HG03521 (cell line): Measurements from ENCODE around the gene PDGFRA.

Experiments used
- ATAC-seq: cut with Tn5 transposase; IDR thresholded peaks from one replicate; pipeline ENCODE4 v1.9.1; 2021; ENCODE audit warnings: mild to moderate bottlenecking, moderate library complexity; ENCODE audit not compliant: unreplicated experiment

The PDGFRA gene

DNA sequence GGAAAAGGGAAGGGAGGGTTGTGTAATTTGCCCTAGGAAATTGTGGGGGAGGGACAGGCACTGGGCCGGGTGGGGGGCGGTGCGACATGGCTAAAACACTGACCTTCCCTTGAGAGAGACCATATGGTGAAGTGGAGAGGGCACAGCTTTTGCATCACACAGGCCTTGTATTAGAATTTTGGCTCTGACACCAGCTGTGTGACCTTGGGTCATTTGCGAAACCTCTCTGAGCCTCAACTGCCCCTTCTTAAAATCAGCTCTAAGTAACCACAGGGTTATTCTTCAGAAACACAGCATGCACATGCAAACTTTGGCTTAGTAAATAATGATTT, 25.8 kb downstream of the PDGFRA start:
- ATAC-seq = no peak

DNA sequence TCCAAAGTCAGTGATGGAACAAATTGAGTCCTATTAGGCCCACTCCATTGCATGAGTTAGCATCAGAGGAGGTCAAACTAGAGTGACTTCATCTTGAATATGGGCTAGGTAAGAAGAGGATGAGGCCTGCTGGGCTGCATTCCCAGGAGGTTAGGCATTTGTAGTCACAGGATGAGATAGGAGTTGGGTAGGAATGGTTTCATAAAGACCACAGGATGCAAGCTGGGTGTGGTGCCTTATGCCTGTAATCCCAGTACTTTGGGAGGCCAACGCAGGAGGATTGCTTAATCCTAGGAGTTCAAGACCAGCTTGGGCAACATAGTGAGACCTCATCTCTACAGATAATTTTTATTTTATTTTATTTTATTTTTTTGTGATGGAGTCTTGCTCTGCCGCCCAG, 26.8 kb downstream of the PDGFRA start:
- ATAC-seq = no peak

DNA sequence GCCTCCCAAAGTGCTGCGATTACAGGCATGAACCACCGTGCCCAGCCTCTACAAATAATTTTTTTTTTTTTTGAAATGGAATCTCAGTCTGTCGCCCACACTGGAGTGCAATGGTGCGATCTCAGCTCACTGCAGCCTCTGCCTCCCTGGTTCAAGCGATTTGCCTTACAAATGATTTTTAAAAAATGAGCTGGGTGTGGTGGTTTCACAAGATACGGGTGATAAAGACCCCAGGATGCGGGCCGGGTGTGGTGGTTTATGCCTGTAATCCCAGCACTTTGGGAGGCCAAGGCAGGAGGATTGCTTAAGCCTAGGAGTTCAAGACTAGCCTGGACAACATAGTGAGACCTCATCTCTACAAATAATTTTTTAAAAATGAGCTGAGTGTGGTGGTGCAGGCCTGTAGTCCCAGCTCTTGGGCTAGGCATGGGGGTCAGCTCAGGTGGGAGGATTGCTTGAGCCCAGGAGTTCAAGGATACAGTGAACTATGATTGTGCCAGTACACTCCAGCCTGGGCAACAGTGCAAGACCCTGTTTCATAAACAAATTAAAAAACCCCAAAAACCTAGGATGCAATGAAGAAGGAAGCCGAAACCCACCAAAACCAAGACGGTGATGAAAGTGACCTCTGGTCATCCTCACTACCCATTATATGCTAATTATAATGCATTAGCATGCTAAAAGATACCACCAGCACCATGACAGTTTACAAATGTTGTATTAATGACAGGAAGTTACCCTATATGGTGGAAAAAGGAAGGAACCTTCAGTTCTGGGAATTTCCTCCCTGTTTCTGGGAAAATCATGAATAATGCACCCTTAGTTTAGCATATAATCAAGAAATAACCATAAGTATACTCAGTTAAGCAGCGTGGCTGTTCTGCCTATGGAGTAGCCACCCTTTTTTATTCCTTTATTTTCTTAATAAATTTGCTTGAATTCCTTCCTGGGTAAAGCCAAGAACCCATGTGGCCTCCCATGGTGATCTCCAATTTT, 27.7 kb downstream of the PDGFRA start:
- no peak for ATAC-seq

DNA sequence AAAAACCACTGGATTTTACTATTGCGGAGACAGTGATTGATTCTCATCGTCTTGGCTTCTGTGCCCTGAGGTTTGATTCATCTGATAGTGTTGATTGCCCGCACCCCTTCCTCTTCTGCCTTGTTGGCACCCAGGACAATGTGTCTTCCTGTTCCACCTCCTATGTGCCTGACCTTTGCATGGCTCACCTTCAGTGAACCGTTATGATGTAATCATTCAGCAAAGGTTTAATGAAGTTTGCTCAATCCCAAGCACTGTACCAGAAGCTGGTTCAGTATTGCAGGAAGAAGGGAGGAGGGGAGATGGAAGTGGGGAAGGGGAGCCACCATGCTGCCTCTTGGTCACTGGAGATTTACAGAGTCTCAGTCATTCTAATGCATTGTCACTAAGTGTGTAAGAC, 36.3 kb downstream of the PDGFRA start:
- no peak for ATAC-seq

DNA sequence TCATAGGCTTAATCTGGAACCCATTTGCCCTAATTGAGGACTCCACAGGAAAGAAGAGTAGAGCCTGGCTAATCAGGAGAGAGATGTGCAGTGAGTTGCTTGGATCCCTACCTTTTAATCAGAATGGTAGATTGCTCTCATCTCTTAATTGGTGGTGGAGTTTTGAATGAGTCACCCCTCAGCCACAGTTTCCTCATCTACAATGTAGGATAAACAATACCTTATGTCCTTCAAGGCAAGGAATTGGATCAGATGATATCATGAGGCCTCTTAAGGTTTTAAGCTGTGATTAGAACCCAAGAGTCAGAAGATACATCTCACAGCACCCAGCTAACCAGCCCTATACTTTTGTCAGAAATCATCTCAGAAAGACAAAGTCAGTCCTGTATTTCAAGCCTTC, 39.1 kb downstream of the PDGFRA start:
- no peak for ATAC-seq

DNA sequence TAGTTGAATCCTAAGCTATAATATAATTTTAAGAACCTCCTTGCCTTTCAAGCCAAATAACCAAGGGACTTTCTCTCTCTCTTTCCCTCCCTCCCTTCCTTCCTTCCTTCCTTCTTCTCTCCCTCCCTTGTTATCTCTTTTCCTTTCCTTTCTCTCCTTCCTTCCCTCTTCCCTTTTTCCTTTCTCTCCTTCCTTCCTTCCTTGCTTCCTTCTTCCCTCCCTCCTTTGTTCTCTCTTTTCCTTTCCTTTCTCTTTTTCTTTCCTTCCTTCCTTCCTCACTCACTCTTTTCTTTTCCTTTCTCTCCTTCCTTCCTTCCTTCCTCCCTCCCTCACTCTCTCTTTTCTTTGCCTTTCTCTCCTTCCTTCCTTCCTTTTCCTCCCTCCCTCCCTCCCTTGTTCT, 42.4 kb downstream of the PDGFRA start:
- no peak for ATAC-seq

DNA sequence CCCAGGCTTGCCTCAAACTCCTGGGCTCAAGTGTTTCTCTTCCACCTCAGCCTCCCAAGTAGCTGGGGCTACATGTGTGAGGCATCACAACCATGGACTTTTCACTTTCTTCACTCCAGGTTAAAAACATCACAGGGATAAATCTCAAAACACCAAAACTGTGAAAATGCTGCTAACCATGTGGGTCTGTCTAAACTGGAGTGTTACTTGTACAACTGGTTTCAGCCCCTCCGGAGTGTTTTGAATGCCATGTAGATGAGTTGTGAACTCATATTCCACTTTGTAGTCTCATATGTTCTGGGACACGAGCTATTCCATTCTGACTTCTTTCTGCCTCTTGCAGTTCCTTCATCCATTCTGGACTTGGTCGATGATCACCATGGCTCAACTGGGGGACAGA, 43.0 kb downstream of the PDGFRA start:
- ATAC-seq = no peak

DNA sequence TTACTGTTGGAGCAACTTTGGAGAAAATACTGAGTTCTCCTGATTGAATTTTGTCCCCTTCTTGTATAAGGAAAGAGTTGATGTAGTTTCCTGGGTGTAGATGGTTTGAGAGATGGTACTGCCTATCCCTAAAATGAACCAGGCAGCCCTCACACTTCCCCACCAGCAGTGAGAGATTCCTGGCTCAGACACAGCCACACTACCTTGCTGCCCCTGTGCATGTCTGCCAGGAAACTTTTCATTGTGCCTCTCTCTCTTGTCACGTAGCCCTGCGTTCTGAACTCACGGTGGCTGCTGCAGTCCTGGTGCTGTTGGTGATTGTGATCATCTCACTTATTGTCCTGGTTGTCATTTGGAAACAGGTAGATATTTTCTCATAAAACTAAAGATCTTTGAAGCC, 45.2 kb downstream of the PDGFRA start:
- no peak for ATAC-seq

DNA sequence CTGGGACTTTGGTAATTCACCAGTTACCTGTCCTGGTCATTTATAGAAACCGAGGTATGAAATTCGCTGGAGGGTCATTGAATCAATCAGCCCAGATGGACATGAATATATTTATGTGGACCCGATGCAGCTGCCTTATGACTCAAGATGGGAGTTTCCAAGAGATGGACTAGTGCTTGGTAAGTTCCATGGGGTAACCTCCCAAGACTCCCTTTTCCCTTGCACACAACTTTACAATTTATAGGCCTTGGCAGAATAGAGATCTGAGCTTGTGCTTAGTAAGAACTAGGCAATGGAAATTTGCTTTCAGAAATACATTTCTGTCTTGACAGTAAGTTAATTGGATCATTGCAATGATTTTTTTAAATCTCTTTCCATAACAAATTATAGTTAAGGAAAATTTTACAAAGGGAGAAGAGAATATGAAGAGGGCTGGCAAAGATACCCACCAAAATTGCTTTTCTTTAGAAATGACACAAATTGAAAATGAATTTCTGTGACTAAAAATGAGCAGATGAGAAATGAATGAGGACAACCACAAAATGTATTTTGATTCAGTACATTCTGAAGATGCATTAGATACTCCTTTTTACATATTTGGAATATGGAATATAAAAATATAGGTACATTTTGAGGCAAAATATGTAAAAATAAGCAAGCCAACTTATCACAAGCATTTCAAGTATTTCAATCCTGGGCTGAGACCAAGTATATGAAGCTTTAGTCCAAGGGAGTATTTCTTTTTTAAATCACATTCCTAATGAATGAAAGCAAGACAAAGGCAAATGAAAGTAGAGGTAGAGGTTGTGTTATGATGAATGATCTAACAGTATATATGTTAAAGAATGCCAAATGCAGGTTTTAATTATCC, 45.9 kb downstream of the PDGFRA start:
- ATAC-seq = no peak

DNA sequence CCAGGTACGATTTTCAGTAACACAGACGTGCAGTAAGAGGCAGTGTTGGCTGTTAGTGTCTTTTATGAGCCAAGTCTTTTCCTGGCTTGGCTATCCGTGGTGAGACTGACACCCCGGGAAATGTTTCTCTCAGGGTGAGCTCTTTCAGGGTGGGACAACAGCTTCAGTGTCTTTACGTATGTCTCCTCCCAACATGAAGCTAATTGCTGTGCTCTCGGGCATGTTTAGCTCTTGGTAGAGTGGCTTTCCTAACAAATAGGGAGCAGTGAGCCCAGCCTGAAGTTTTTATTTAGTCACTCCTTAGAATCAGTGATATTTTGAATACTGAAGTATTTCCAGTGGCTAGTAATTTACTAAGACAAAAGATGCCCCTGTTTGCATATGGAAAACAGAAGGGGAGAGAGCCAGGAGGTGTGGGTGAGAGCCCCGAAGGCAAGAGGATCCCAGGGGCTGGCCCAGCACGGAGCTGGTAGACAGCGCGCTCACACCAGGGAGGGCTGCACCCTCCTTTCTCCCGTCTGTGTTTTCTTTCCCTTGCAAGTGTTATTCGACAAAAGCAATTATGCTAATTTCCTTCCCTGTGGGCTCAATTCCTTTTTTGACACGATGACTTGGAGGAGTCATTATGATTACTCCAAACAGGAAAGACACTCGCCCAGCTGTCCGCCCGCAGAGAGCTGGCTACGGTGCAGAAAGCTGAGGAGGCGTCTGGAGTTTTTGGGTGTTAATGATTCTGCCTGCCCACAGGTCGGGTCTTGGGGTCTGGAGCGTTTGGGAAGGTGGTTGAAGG, 47.7 kb downstream of the PDGFRA start:
- no peak for ATAC-seq

DNA sequence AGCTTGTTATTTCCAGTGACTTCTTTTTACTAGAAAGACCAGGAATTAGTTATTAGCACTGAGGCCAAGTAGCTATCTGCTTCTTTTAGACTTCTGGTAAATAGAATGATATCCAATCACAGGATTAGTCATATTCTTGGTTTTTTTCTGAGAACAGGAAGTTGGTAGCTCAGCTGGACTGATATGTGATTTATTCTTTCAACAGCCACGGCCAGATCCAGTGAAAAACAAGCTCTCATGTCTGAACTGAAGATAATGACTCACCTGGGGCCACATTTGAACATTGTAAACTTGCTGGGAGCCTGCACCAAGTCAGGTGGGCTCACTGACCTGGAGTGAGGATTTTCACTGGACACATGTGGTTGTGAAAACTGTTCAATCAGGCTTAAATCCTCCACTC, 48.6 kb downstream of the PDGFRA start:
- no peak for ATAC-seq

DNA sequence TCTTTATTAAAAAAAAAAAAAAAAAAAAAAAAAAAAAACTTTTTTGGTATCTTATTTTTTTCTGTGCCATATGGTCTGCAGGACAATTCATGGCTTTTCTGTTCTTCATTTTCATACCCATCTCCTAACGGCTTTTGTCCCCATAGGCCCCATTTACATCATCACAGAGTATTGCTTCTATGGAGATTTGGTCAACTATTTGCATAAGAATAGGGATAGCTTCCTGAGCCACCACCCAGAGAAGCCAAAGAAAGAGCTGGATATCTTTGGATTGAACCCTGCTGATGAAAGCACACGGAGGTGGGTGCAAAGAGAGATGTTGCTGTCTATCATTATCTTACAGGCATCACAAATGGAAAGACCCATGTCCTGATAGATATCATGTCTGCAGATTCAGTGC, 49.1 kb downstream of the PDGFRA start:
- no peak for ATAC-seq

DNA sequence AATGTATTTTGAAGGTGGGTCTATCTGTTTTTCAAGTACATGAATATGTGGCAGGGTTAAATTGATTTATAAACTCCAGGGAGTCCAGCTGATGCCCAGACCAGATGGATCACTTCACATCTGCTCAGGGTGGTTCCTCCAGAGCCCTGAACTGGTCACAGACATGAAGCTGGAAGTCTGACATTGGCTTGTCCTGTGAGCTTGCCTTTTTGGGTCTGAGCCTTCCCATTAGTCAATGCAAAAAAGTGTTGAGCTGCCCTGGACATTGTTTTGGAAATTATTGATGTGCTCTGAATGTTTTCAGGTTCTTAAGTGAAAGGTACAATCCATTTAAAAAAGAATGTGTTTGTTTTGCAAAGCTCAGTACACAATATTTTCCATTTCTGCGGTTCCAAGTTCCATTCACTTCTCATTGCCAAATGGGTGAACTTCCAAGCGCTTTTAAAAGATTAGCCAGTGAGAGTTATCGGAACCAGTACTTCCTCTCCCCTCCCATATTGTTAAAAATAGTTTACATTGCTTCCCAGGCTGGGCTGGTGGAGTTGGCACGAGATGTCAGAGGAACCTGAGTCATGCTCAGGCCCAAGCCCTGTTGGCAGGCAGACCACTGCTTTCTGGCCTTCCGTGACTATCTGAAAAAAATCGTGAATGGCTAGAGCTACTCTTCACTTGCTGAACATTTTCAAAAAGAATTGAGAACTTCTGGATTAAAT, 52.1 kb downstream of the PDGFRA start:
- ATAC-seq = no peak

DNA sequence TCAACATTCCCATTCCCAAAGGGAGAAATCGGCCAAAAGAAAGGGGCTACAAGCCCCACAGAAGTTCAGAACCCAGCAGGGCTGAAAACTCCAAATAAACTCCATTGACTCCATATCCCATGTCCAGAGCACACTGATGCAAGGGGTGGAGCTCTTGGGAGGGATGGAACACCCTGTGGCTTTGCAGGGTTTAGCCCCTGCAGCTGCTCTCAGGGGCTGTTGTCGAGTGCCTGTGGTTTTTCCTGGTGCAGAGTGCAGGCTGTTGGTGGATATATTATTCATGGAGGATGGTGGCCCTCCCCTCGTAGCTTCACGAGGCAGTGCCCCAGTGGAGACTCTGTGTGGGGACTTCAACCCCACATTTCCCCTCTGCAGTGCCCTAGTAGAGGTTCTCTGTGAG, 53.7 kb downstream of the PDGFRA start:
- no peak for ATAC-seq

DNA sequence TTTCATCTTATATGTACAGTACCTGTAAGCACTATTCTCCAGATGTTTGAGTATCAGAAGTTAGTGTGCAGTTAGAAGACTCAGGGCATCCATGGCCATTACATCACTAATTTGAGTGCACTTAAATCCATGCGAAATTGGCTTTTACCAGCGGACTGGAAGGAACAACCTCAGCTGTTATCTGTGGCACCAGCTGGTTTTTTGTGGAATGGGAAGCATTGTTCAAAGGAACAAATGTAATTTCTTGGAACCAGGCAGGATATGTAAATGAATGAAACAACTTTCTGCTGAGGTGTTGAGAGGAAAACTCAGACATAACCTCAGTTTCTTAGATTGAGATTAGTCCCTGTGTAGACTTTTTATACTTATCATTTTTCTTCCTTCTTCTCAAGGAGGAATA, 60.2 kb downstream of the PDGFRA start:
- ATAC-seq = no peak

DNA sequence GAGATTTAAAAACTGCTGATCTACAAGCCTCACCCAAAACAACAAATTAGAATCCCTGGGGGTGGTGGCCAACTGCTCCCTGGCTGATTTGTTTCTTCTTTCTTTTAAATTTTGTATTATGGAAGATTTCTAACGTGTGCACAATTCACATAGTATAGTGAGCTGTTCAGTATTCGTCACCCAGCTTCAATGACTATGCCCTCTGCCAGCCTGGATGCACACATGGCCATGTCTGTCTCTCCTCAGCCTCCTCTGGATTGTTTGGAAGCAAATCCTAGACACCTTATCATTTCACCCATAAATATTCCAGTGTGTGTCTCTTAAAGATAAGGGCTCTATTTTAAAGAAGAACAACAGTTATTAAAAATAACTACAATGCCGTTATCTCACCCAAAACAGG, 61.9 kb downstream of the PDGFRA start:
- ATAC-seq = no peak

DNA sequence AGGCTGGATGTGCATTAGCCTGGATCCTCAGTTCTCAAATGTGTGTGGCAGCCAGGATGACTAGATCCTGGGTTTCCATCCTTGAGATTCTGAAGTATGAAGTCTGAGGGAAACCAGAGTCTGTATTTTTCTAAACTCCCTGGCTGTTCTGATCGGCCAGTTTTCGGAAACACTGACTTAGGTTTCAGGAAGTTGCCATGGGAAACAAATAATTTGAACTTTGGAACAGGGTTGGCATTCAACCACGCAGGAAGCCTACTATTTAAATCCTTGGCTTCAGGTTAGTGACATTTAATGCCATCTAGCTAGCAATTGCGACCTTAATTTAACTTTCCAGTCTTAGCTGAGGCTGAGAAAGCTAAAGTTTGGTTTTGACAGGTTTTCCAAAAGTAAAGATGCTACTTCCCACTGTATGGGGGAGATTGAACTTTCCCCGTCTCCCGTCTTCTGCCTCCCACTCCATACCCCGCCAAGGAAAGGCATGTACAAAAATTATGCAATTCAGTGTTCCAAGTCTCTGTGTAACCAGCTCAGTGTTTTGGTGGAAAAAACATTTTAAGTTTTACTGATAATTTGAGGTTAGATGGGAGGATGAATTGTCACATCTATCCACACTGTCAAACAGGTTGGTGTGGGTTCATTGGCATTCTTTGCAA, 67.6 kb downstream of the PDGFRA start:
- ATAC-seq = no peak

DNA sequence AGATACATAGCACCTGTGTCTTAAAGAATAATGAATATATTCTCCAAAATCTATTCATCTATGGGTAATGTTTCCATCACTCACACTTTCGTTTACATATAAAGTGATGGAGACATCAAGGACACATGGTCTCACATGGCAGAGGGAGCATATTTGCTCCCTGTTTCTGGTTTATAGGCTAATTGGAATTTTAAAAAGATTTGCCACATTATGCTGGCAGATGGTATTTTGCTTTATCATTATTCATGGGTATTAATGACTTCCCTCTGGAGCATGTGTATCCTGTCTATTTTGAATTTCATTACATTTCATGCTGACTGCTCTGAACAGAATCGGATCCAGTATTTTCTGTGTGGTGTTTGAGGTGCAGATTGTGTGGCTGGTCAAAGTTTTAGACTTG, 79.0 kb downstream of the PDGFRA start:
- ATAC-seq = no peak

DNA sequence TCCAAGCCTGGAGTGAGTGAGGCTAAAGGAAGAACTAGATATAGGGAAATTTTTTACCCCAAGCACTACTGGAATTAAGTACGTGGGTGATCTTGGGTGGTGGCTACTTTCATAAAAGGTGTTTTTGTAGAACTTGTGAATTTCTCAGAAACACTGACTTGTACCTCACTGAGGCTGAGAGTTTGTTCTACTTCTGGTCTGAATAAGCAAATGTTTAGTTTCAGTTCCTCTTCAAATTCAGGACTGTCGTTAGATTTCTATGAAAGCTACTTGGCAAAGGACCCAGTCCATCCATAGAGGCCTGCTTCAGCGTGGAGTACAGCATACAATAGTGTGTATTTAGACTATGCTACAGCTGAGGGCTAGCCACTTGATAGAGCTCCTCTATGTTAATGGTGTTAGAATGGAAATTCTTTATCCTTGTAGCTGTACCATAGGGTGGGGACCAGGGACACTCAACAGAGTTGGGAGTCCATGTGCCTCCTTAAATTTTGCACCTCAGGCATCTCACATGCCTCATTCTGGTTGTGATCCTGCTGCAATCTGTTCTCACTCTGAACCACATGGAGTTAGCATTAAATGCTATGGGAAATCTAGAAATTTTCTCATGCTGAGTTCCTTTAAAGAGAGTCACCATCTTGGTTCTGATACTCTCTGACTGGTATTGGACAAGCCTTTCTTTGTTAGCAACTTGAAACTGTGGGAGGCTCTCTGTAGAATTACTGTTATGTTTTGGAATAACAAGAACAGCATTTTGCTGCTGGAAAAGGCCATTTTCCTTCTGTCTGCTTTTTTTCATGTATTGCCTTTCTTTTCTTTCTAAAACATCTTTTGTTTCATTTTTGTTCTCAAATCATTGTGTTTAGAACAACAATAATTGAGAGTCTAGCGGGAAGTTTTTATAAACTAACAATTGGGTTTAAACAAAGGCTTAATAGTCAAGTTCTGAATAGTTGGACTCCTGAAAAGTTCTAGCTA, 86.8 kb downstream of the PDGFRA start:
- ATAC-seq = peak; percentile 93
